GM19468 (cell line): Measurements from ENCODE around the gene CXCL12.

Experiments
- ATAC-seq: cut with Tn5 transposase; IDR thresholded peaks from one replicate; pipeline ENCODE4 v1.9.1; 2021; ENCODE audit warnings: mild to moderate bottlenecking, moderate library complexity, moderate number of reproducible peaks; ENCODE audit not compliant: unreplicated experiment; ENCODE audit errors: extremely low read depth

CXCL12 gene

DNA sequence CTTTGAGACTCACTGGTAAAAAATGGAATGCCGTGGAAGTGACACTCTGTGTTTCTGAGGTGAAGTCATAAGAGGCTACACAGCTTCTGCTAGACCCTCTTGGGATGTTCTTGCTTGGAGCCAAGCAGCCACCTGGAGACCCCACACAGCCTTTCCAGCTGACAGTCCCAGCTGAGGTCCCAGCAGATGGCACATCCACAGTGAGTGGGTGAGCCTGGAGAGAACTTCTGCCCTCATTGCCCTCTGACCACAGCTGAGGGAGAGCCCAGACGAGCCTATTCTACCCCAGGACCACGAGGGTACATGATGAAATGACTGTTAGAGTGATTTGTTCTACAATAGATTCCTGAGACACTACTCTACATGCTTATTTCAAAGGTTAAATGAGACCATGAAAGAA is 44.3 kb downstream of the CXCL12 start:
- no peak for ATAC-seq

DNA sequence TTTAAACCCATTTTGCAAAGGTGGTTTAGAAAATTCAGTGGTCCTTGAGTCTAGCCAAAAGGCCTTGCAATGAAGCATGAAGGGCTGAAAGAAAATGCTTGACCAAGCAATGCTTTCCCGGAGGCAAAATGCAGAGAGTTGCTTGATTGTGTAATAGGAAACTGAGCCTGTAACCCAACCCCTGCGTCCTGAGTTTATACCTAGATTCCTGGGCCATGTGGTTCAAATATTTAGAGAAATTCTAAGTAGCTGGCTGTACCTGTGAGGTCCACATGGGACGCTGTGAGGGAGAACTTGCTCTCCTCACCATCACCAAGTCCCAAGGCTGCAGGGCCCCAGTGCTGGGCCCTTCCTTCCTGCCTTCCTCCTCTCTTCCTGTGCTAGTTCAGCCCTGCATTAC is 45.7 kb downstream of the CXCL12 start:
- ATAC-seq, result no peak

DNA sequence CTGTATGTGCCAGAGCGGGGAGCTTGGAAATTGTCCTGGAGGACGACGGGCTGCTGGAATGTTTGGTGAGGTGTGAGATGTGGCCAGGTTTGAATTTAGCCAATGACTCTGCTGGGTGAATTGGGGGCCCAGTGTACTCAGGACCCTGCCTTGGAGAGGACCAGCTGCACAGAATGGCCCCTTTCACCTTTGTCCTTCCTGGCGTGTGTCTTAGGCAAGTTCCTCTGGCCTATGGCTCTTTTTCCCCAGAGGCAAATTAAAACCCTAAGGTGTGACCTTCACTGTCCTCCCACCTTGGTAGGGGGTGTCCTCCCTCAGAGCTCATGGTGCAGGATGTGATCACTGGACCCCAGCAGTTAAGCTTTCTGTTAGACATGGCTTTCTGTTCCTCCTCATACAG is 47.8 kb downstream of the CXCL12 start:
- no peak for ATAC-seq

DNA sequence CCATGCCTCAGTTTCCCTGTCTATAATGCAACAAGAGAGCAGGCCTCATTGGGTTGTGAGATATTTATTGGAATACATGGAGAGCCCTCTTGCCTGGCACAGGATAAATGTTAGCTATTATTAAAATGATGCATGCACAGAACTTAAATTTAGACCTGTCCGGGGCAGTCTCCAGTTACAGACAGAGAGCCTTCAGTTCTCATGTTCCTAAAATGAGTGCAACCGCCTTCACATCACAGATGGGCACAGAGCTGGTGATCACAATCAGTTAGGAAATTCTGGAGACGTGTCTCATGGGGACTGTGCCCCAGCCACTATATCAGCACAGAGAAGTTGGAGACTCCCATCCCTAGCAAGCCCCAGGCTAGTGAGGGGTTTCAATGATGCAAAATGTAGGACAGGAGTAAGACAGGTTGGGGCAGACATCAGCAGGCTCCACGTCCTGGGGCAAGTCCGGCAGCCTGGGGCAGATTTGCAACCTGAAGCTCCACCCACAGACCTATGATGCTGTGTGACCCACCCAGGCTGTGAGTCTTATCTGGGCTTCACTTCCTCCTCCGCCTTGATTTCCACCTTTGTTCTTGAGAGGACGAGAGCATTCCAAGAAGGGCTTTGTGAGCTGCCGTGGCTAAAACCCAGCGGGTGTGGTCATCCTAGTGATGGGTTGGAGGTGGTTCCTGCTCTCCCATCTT is 49.4 kb downstream of the CXCL12 start:
- ATAC-seq, result no peak

DNA sequence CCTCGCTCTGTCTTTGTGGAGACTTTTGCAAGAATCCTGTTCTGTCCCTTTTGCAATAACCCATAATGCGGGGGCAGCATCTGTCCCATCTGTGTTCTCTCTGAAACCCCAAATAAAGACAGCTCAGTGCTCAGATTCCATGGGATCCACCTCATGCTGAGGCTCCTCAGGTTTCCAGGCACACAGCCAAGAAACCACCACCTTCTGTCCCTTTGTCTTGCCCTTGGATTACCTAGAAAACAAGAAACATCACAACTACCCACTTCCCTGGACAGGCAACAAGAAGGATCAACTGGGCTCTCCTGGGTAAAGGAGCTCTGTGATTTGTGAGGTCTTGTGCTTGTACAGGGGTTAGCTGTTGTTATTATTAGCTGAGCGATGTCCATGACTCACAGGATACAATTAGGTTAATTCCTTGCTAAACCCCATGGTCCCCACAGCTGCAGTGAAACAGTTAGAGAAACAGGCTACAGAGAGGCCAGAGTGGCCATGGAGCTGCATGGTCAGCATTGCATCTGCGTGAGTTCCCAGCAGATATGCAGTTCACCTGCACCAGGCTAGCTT is 50.2 kb downstream of the CXCL12 start:
- no peak for ATAC-seq

DNA sequence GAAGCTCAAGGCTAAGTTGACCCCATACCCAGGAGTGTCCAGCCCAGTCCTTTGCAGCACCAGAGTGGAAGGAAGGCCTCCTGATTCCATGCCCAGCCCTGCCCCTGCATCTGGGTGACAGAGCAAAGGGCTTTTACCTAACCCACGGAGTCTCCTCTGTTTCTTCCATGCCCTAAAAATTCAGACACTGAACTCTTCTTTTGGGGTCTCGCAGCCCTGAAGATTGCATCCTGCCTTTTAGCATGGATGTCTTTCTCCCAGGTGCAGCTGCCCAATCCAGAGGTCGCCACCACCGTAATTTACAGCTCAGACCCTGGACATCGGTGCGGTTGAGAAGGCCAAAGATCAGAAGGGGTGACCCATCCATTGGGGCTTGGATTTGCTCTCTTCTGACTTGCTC is 50.8 kb downstream of the CXCL12 start:
- no peak for ATAC-seq

DNA sequence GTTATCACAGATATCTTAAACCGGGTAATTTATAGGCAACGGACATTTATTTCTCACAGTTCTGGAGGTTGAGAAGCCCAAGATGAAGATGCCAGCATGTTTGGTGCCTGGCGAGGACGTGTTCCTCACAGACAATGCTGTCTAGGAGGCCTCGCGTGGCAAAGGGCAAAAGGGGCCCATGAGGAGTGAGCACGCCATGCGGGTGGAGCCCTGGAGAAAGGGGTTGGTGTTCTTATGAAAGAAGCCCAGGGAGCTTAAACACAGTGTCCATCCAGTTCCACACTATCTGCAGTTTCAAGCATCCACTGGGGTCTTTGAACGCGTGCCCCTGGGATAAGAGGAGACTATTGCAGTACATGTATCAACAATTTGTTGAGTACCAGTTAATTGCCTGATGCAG is 51.4 kb downstream of the CXCL12 start:
- no peak for ATAC-seq

DNA sequence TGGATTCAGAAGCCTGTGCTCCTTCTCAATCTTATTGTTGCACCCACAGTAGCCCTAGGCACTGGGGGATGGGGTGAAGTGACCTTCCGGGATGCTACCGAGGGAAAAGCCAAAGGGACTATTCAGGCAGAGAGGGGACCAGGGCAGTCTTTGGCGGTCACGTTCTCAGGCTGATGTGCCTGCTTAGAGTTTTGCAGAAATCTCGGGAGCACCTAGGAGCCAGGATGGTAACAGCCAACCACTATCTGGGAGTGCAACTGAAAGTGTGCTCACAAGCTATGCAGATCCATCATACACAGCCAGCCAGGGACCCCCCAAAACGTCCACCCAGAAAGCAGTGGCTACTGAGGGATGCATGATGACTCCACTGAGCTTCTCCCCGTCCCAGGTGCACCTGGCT is 52.4 kb downstream of the CXCL12 start:
- no peak for ATAC-seq

DNA sequence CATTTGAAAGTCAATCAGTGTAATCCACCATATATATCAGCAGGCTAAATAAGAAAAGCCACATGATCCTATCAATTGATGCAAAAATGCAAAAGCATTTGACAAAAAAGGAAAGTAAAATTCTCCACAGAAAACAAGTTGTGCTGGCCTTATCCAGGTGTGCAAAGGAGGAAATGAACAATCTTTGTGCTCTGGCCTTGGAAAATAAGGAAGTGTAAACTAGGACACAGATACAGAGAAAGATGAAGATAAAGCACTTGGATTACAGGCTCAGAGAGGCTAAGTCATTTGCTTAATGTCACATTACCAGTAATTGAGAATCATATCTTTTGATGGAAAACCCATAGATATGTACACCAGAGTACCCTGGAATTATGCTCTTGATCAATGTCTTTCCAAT is 54.5 kb downstream of the CXCL12 start:
- no peak for ATAC-seq

DNA sequence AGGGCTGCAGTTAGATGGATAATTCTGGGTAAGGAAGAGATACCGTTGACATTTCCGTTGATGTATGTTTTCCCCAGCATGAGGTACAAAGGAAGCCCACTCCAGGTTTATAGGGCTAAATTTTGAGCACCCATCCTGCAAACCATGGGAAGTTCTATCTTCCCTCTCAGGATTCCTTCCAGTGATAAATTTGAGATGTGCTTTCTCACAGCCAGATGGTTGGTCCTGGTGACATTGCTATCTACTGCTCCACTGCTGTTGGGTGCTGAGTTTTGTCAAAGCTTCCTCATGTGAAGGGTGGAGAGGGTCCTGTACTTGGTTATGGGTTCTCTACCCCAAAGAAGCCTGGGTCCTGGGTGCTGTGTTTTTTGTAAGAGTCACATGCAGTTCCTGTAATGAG is 57.4 kb downstream of the CXCL12 start:
- ATAC-seq, result no peak
